ENCODE results near the gene USP27X.

DNA sequence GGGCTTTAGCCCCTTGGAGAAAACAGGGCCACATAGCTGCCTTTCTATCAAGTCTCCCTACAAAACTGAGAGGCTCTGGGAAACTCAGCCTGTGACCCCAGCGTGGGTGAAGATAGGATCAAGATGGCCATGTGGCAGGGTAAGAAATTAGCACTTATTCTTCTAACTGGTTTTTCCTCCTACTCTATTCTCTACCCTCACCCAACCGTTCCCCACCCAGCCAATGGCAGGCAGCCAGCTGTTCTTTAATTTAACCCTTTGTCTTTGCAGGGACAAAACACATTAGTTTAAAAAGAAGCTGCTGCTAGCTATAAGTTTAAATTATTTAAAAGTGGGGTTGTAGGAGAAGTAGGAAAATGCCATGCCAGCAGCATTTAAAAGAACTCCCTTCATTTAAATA, 45.9 kb downstream of the USP27X start:
- no peak for TF ChIP-seq EZH2 (IDR thresholded peaks at IDR 0.05; ENCODE audit: insufficient read depth, poor library complexity, severe bottlenecking)
- TF ChIP-seq EZH2phosphoT487 (IDR thresholded peaks at IDR 0.05; ENCODE audit: insufficient read depth, low read depth): no peak
